Activated T-cell treated with anti-CD3 and anti-CD28 coated beads, Interleukin-2, amount 50 U/mL, for 24 hours (primary cell): ENCODE measurements around the gene AP4S1.

ENCODE experiments used
- DNase-seq: peaks from one replicate; pipeline ENCODE4 v3.0.0-alpha.2; 2020
- H3K27ac Mint-ChIP-seq: 2 replicates; pipeline ENCODE4 v1.8.0; 2020; ENCODE audit warnings: mild to moderate bottlenecking, mixed read lengths
- H3K27me3 Mint-ChIP-seq: 2 replicates; pipeline ENCODE4 v1.8.0; 2020; ENCODE audit warnings: mixed read lengths
- H3K36me3 Mint-ChIP-seq: 2 replicates; pipeline ENCODE4 v1.8.0; 2020; ENCODE audit warnings: low read depth, mixed read lengths
- H3K4me1 Mint-ChIP-seq: 2 replicates; pipeline ENCODE4 v1.8.0; 2020; ENCODE audit warnings: low read depth, mixed read lengths
- H3K4me3 Mint-ChIP-seq: 2 replicates; pipeline ENCODE4 v1.8.0; 2020; ENCODE audit warnings: mild to moderate bottlenecking, moderate library complexity, mixed read lengths
- H3K9me3 Mint-ChIP-seq: 2 replicates; pipeline ENCODE4 v1.8.0; 2020; ENCODE audit warnings: mixed read lengths

Gene AP4S1

DNA sequence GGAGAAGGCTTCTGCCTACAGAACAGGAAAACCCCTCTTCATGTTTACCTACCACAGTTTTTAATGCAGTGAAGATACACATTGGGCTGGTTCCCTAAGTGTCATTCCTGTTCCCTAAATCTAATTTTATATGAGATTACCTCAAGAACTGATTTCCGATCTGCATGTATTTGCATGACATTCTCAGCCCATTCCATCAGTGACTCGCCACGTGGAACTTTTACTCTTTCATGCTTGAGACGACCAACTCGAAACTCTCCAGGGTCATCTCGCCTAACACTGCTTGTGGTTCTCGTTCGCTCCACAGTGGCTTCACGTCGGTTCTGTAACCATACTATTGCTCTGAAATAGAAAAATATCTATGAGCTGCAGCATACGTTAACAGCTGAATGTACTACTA, 83.8 kb downstream of the AP4S1 start:
- peaks cover 12% of the 10 kb centered on the region for H3K4me1 Mint-ChIP-seq
- H3K4me3 Mint-ChIP-seq: no peak overlapping the region
- H3K27me3 Mint-ChIP-seq: no peaks in the 10 kb centered on the region
- H3K36me3 Mint-ChIP-seq: peaks cover 92% of the 10 kb centered on the region
- DNase-seq: no peak
- peak overlapping the region; percentile 50 for H3K27ac Mint-ChIP-seq
- no peaks in the 10 kb centered on the region for H3K9me3 Mint-ChIP-seq

DNA sequence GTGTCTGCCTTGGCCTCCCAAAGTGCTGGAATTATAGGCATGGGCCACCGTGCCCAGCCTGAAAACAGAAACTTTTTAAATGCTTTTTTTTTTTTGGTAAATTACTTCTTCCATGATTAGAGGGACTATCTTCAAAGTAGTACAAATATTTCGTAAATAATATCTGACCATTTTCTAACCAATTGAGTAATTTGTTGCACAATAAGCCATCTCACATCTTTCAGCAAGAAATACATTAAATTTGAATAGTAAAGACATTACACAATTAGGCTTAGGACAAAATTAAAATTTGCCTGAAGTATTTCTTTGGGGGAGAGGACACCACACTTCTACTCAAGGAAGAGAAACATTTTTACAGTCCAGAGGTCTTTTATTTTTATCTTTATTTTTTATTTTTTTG, 85.4 kb downstream of the AP4S1 start:
- Mint-ChIP-seq H3K4me1 (peaks cover 12% of the 10 kb centered on the region), H3K9me3 (no peaks in the 10 kb centered on the region), H3K4me3 (no peak overlapping the region), H3K27me3 (no peaks in the 10 kb centered on the region), H3K36me3 (peaks cover 90% of the 10 kb centered on the region), H3K27ac (no peak overlapping the region)
- no peak for DNase-seq

DNA sequence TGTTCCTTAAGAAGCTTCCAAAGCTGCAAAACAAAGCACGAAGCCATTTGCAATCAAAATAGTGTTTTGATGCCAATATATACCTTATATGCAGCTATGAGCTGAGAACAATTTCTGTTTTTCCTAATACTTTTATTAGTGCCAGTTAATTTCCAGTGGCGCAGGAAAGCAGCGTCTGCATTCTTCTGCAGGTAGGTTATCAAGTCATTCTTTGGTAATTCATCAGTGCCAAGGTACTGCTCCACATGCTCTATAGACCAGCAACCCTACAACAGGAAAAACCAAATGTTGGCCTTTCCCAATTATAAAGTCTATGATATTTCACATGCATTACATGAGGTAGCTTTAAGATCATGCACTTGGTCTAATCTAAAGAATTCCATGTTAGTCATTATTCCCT, 88.3 kb downstream of the AP4S1 start:
- no peaks in the 10 kb centered on the region for H3K27me3 Mint-ChIP-seq
- H3K36me3 Mint-ChIP-seq: peaks cover 91% of the 10 kb centered on the region
- no peaks in the 10 kb centered on the region for H3K4me1 Mint-ChIP-seq
- DNase-seq: no peak
- H3K4me3 Mint-ChIP-seq: no peak overlapping the region
- H3K27ac Mint-ChIP-seq: peak overlapping the region; percentile 33
- no peaks in the 10 kb centered on the region for H3K9me3 Mint-ChIP-seq

DNA sequence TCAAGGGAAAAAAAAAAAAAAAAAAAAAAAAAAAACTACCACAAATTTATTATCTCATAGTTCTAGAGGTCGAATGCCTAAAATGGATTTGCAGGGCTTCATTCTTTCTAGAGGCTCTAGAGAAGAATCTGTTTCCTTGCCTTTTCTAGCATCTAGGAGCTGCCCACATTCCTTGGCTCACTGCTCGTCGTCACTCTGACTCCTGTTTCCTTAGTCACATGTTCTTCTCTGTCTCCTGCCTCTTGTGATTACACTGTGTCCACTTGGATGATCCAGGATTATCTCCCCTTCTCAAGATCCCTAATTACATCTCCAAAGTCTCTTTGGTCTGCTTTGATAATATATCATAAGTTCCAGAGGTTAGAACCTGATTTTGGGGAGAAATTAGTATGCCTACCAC, 93.4 kb downstream of the AP4S1 start:
- peaks cover 97% of the 10 kb centered on the region for H3K36me3 Mint-ChIP-seq
- peak overlapping the region; percentile 11 for H3K27ac Mint-ChIP-seq
- H3K9me3 Mint-ChIP-seq: no peaks in the 10 kb centered on the region
- no peak for DNase-seq
- peaks cover 7% of the 10 kb centered on the region for H3K4me1 Mint-ChIP-seq
- H3K4me3 Mint-ChIP-seq: no peak overlapping the region
- no peaks in the 10 kb centered on the region for H3K27me3 Mint-ChIP-seq

DNA sequence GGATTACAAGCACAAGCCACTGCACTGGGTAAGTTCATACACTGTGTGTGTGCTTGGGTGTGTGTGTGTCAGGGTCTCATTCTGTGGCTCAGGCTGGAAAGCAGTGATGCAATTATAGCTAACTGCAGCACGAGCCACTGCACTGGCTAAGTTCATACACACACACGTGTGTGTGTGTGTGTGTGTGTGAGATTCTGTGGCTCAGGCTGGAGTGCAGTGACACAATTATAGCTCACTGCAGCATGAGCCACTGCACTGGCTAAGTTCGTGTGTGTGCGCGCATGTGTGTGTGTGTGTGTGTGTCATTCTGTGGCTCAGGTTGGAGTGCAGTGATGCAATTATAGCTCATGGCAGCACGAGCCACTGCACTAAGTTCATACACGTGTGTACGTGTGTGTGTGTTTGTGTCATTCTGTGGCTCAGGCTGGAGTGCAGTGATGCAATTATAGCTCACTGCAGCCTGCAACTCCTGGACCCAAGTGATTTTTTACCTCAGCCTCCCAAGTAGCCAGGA, 96.7 kb downstream of the AP4S1 start:
- Mint-ChIP-seq H3K4me3 (no peak overlapping the region), H3K27me3 (no peaks in the 10 kb centered on the region), H3K4me1 (peaks cover 23% of the 10 kb centered on the region), H3K9me3 (no peaks in the 10 kb centered on the region), H3K27ac (no peak overlapping the region), H3K36me3 (peaks cover 88% of the 10 kb centered on the region)
- no peak for DNase-seq

DNA sequence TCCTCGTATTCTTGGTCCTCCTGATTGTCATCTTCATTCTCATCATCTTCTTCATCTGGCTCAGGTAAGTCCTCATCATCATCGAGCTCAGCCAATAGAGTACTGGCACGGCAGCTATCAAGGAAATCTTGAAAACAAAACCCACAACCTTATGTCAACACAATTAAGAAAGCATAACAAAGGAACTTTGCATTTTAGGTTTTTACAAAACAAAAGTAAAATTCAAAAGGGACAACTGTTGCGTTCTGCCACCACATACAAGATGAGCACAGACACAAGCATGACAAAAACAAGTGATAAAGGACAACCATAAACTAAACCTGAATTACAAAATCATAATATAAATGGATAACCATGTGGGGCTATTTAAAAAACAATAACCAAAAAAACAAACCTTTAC, 97.5 kb downstream of the AP4S1 start:
- no peak overlapping the region for H3K4me3 Mint-ChIP-seq

DNA sequence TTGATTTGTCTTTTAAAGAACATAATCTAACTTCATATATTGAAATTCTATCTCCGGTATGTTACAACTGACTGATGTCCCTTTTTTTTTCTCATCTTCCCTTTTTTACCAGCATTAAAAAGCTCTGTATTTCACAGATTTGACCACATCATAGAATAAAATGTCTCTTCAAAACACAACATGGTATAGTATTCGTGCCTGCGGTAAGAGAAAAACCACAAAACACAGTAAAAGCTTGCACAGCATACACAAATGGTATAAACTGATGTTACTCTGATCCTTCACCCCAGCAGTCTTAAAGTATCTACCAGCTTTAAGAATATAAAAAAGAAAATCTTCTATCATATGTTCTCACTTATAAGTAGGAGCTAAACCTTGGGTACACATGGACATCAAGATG, 98.7 kb downstream of the AP4S1 start:
- H3K27me3 Mint-ChIP-seq: no peaks in the 10 kb centered on the region
- H3K9me3 Mint-ChIP-seq: no peaks in the 10 kb centered on the region
- H3K27ac Mint-ChIP-seq: no peak overlapping the region
- H3K36me3 Mint-ChIP-seq: peaks cover 87% of the 10 kb centered on the region
- peaks cover 41% of the 10 kb centered on the region for H3K4me1 Mint-ChIP-seq
- no peak overlapping the region for H3K4me3 Mint-ChIP-seq
- DNase-seq: no peak

More for the DNA sequence above, 97.5 kb downstream of the AP4S1 start:
- no peak for DNase-seq
- H3K27ac Mint-ChIP-seq: no peak overlapping the region
- no peaks in the 10 kb centered on the region for H3K9me3 Mint-ChIP-seq
- H3K36me3 Mint-ChIP-seq: peaks cover 87% of the 10 kb centered on the region
- H3K4me1 Mint-ChIP-seq: peaks cover 28% of the 10 kb centered on the region
- H3K27me3 Mint-ChIP-seq: no peaks in the 10 kb centered on the region

DNA sequence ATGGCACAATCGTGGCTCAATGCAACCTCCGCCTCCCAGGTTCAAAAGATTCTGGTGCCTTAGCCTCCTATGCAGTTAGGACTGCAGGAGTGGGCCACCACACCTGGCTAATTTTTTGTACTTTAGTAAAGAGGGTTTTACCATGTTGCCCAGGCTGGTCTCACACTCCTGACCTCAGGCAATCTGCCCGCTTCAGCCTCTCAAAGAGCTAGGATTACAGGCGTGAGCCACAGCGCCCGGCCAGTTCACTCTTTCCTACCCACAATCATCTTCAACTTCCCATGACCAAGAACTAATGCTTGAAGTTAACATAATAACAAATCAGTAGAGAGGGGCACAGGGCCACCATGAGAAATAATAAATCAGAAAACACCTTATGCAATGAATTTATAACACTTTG, 99.8 kb downstream of the AP4S1 start:
- Mint-ChIP-seq H3K4me3 (no peak overlapping the region), H3K4me1 (peaks cover 42% of the 10 kb centered on the region), H3K9me3 (no peaks in the 10 kb centered on the region), H3K27ac (no peak overlapping the region), H3K27me3 (no peaks in the 10 kb centered on the region), H3K36me3 (peaks cover 86% of the 10 kb centered on the region)
- DNase-seq: no peak

DNA sequence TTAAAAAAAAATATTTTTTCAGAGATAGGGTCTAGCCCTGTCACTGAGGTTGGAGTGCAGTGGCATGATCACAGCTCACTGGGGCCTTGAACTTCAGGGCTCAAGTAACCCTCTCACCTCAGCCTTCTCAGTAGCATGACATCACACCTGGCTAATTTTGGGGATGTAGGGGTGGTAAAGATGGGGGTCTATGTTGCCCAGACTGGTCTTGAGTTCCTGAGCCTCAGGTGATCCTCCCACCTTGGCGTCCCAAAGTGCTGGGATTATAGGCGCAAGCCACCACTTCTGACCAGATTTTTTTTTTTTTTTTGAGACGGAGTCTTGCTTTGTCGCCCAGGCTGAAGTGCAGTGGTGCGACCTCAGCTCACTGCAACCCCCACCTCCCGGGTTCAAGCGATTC, 101.2 kb downstream of the AP4S1 start:
- DNase-seq: no peak
- no peak overlapping the region for H3K27ac Mint-ChIP-seq
- H3K9me3 Mint-ChIP-seq: no peaks in the 10 kb centered on the region
- H3K4me3 Mint-ChIP-seq: no peak overlapping the region
- H3K36me3 Mint-ChIP-seq: peaks cover 85% of the 10 kb centered on the region
- H3K27me3 Mint-ChIP-seq: no peaks in the 10 kb centered on the region
- peaks cover 42% of the 10 kb centered on the region for H3K4me1 Mint-ChIP-seq

DNA sequence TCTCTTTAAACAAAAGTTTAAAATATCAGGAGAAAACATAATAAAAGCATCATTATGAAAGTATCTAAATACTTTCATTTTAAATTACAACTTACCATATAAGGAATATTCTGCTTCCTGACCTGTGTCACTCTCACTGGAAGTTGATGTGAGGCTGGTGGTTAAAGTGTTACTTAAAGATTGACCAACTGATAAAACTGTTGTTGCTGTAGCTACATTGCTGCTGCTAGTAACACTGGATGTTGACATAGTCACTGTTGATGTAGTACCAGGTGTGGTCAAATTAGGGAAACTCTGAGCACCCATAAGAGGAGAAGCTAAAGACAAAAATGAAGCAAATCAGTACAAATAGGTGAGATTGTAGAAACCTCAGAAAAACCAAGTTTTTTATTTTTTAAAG, 102.2 kb downstream of the AP4S1 start:
- no peaks in the 10 kb centered on the region for H3K27me3 Mint-ChIP-seq
- H3K9me3 Mint-ChIP-seq: no peaks in the 10 kb centered on the region
- no peak overlapping the region for H3K4me3 Mint-ChIP-seq
- peak overlapping the region; percentile 7 for H3K27ac Mint-ChIP-seq
- peaks cover 84% of the 10 kb centered on the region for H3K36me3 Mint-ChIP-seq
- DNase-seq: no peak
- peaks cover 42% of the 10 kb centered on the region for H3K4me1 Mint-ChIP-seq

DNA sequence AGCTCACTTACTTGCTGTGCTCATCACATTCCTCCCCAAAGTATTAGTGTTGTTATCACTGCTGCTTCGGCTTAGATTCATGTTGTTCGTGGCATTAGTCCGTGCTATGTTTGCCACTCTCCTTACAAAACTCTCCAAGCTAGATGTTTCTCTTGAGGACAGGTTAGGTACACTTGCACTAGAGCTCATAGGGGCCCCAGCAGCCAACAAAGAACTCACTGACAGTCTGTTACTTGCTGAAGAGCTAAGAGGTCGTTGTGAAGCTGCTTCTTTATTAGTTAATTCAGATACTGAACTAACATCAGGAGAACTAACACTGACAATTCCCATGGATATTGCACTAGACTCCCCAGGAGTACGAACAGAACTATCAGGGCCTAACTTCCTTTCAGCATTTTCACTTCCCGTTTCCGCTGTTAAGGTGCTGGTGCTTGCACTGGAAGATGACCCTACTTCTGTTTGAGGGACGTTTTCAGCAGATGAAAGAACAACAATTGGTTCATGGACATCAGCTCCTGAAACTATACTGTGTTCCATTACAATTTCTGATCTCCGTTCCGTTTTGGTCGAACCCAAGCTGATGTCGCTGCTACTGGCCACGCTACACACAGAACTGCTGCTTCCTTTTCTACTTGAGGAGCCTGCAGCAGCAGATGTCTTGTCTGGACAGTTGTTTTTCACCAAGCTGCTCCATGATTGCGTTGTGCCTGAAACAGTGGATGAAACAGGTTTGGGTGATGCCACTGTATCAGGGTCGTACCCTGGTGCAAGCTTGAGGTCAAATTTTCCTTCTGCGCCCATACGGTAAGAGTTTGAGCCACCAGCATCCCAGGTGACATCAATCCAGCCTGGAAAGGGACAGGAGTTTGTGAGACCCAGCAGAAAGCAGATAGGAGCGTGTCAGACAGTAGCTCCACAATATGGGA, 103.4 kb downstream of the AP4S1 start:
- Mint-ChIP-seq H3K27ac (no peak overlapping the region), H3K36me3 (peaks cover 84% of the 10 kb centered on the region)

DNA sequence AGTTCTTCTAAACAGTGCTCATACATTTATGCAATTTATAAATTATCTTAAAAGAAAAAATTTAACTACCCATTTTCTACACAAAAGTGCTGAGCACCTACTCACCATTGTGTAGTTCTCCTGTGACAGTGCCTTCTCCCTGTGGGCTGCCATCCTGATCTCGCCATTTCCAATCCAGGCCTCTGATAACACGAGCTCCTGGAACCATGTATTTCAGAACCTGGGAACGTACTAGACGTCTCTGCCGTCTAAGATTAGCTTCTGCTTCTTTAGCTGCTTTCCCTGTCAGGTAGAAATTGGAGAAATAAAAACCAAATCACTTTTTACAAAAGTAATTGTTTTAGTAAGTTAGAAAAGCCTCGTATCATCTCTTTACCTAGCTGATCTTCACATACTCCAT, 107.7 kb downstream of the AP4S1 start:
- H3K9me3 Mint-ChIP-seq: no peaks in the 10 kb centered on the region

More for the DNA sequence above, 103.4 kb downstream of the AP4S1 start:
- Mint-ChIP-seq H3K4me1 (peaks cover 35% of the 10 kb centered on the region), H3K4me3 (no peak overlapping the region), H3K9me3 (no peaks in the 10 kb centered on the region), H3K27me3 (no peaks in the 10 kb centered on the region)
- no peak for DNase-seq

DNA sequence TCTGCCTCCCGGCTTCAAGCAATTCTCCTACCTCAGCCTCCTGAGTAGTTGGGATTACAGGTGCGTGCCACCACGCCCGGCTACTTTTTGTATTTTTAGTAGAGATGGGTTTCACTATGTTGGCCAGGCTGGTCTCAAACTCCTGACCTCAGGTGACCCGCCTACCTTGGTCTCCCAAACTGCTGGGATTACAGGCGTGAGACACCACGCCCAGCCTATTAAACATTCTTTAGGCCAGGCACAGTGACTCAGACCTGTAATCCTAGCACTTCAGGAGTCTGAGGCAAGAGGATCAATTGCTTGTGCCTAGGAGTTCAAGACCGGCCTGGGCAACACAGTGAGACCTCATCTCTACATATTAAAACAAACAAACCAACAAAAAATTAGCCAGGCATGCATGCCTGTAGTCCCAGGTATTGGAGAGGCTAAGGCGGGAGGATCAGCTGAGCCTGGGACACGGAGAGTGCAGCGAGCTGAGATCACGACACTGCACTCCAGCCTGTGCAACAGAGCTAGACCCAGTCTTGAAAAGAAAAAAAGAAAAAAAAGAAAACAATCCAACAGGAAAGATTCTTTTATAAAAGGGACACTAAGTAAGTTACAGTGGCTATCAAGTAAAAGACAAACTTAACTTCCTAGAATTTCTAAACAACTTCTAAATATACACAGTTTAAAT, 111.9 kb downstream of the AP4S1 start:
- no peak for DNase-seq
- Mint-ChIP-seq H3K27me3 (no peaks in the 10 kb centered on the region), H3K36me3 (peaks cover 77% of the 10 kb centered on the region), H3K4me1 (no peaks in the 10 kb centered on the region), H3K4me3 (no peak overlapping the region), H3K27ac (peak overlapping the region; percentile 31), H3K9me3 (no peaks in the 10 kb centered on the region)

More for the DNA sequence above, 107.7 kb downstream of the AP4S1 start:
- Mint-ChIP-seq H3K27me3 (no peaks in the 10 kb centered on the region), H3K36me3 (peaks cover 80% of the 10 kb centered on the region), H3K4me3 (no peak overlapping the region), H3K27ac (peak overlapping the region; percentile 9), H3K4me1 (peaks cover 12% of the 10 kb centered on the region)
- no peak for DNase-seq

DNA sequence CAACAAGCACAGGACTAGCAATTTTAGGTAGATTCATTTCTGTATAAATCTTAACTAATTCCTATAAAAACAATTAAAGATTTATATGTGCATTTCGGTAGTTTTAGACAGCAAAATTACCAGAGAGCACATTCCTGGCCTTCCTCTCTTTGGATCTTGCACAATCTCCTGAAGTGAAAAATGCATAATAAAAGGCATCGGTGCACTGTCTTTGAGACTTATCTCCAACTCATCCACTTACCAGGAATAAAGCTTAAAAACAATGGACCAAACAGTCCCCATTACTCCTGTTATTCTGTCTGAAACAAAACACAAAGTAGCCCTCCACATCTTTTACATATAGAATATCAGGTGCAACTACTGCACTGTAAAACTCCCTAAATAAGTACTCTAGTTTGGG, 112.9 kb downstream of the AP4S1 start:
- H3K4me3 Mint-ChIP-seq: no peak overlapping the region
- DNase-seq: no peak
- H3K36me3 Mint-ChIP-seq: peaks cover 74% of the 10 kb centered on the region
- H3K4me1 Mint-ChIP-seq: no peaks in the 10 kb centered on the region
- H3K9me3 Mint-ChIP-seq: no peaks in the 10 kb centered on the region
- H3K27me3 Mint-ChIP-seq: no peaks in the 10 kb centered on the region
- no peak overlapping the region for H3K27ac Mint-ChIP-seq

DNA sequence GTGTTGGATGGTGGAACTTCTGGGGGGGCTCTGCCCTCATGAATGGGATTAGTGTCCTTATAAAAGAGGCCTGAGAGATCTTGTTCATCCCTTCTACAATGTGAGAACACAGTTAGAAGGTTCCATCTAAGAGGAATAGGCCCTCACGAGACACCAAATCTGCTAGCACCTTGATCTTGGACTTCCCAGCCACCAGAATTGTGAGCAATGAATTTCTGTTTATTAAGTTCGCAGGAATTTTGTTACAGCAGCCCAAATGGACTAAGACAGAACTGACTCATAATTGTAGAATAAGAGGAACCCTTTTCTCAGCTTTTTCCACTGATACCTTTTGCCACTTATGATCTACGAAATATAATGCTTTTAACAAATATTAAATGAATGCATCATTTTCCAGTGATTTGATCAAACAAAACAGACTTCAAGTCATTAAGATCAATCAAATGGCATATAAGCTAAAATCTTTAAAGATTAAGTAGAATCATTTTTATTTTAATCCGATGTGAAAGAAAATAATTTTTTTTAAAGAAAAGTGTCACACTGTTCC, 113.9 kb downstream of the AP4S1 start:
- no peak overlapping the region for H3K4me3 Mint-ChIP-seq
- no peak overlapping the region for H3K27ac Mint-ChIP-seq
- H3K4me1 Mint-ChIP-seq: no peaks in the 10 kb centered on the region
- H3K9me3 Mint-ChIP-seq: no peaks in the 10 kb centered on the region
- peaks cover 78% of the 10 kb centered on the region for H3K36me3 Mint-ChIP-seq
- DNase-seq: no peak
- no peaks in the 10 kb centered on the region for H3K27me3 Mint-ChIP-seq
